Activated T-cell treated with anti-CD3 and anti-CD28 coated beads, Interleukin-2, amount 50 U/mL, for 24 hours (primary cell): Measurements from ENCODE around the gene TIRAP.
"Not testable (repeated sequence)": the region's sequence is repeated elsewhere in the genome, so short reads cannot be mapped to it uniquely, and the experiment has no call there.

Source experiments
- DNase-seq: peaks from one replicate; pipeline ENCODE4 v3.0.0-alpha.2; 2020
- H3K27ac Mint-ChIP-seq: 2 replicates; pipeline ENCODE4 v1.8.0; 2020; ENCODE audit warnings: mild to moderate bottlenecking, mixed read lengths
- H3K27me3 Mint-ChIP-seq: 2 replicates; pipeline ENCODE4 v1.8.0; 2020; ENCODE audit warnings: mixed read lengths
- H3K36me3 Mint-ChIP-seq: 2 replicates; pipeline ENCODE4 v1.8.0; 2020; ENCODE audit warnings: low read depth, mixed read lengths
- H3K4me1 Mint-ChIP-seq: 2 replicates; pipeline ENCODE4 v1.8.0; 2020; ENCODE audit warnings: low read depth, mixed read lengths
- H3K4me3 Mint-ChIP-seq: 2 replicates; pipeline ENCODE4 v1.8.0; 2020; ENCODE audit warnings: mild to moderate bottlenecking, moderate library complexity, mixed read lengths
- H3K9me3 Mint-ChIP-seq: 2 replicates; pipeline ENCODE4 v1.8.0; 2020; ENCODE audit warnings: mixed read lengths

The TIRAP gene

GRCh38 chr11:126282736-126283591 lies at the start of gene TIRAP:
Gene TIRAP (plus strand): TSS chr11:126283093. CDS start chr11:126290895, 7,802 bp downstream.
- no peaks in the 10 kb centered on the region for H3K27me3 Mint-ChIP-seq
- peak within 1 kb of the TSS; percentile 86 for H3K4me3 Mint-ChIP-seq
- no peaks in the 10 kb centered on the region for H3K9me3 Mint-ChIP-seq
- peaks cover 50% of the 10 kb centered on the region for H3K4me1 Mint-ChIP-seq
- H3K36me3 Mint-ChIP-seq = peaks cover 29% of the 10 kb centered on the region
- H3K27ac Mint-ChIP-seq = peak within 1 kb of the TSS; percentile 92
- peak; percentile 80 for DNase-seq

- Mint-ChIP-seq H3K4me1 (no peaks in the 10 kb centered on the region), H3K27ac (no peak overlapping the region), H3K27me3 (no peaks in the 10 kb centered on the region), H3K9me3 (no peaks in the 10 kb centered on the region), H3K4me3 (no peak overlapping the region), H3K36me3 (peaks cover 55% of the 10 kb centered on the region)
- no peak for DNase-seq
Observed at GRCh38 chr11:126233391-126233790, 49.5 kb upstream of the TIRAP start.

- Mint-ChIP-seq H3K9me3 (no peaks in the 10 kb centered on the region), H3K27me3 (no peaks in the 10 kb centered on the region), H3K4me3 (no peak overlapping the region), H3K4me1 (no peaks in the 10 kb centered on the region), H3K27ac (no peak overlapping the region), H3K36me3 (peaks cover 72% of the 10 kb centered on the region)
- no peak for DNase-seq
Observed at GRCh38 chr11:126246636-126247035, 36.3 kb upstream of the TIRAP start.

GRCh38 chr11:126253265-126253664 lies 29.6 kb upstream of the TIRAP start:
- Mint-ChIP-seq H3K4me1 (peaks cover 5% of the 10 kb centered on the region), H3K36me3 (peaks cover 78% of the 10 kb centered on the region), H3K9me3 (no peaks in the 10 kb centered on the region), H3K27me3 (no peaks in the 10 kb centered on the region), H3K27ac (no peak overlapping the region), H3K4me3 (no peak overlapping the region)
- DNase-seq = no peak

GRCh38 chr11:126254819-126255218 lies 28.1 kb upstream of the TIRAP start:
- Mint-ChIP-seq H3K36me3 (peaks cover 82% of the 10 kb centered on the region), H3K27ac (no peak overlapping the region)

GRCh38 chr11:126255507-126255906 lies 27.4 kb upstream of the TIRAP start:
- not testable (repeated sequence) for H3K4me3 Mint-ChIP-seq, H3K4me1 Mint-ChIP-seq, H3K9me3 Mint-ChIP-seq, H3K27ac Mint-ChIP-seq, DNase-seq, H3K27me3 Mint-ChIP-seq
- H3K36me3 Mint-ChIP-seq = peaks cover 82% of the 10 kb centered on the region

More at GRCh38 chr11:126254819-126255218, 28.1 kb upstream of the TIRAP start:
- Mint-ChIP-seq H3K4me1 (peaks cover 5% of the 10 kb centered on the region), H3K4me3 (no peak overlapping the region), H3K9me3 (no peaks in the 10 kb centered on the region), H3K27me3 (no peaks in the 10 kb centered on the region)
- DNase-seq = no peak

- Mint-ChIP-seq H3K4me3 (no peak overlapping the region), H3K27ac (peak overlapping the region; percentile 24), H3K9me3 (no peaks in the 10 kb centered on the region), H3K36me3 (peaks cover 82% of the 10 kb centered on the region), H3K4me1 (peaks cover 5% of the 10 kb centered on the region), H3K27me3 (no peaks in the 10 kb centered on the region)
- DNase-seq = no peak
Observed at GRCh38 chr11:126256216-126256615, 26.7 kb upstream of the TIRAP start.

- no peak overlapping the region for H3K27ac Mint-ChIP-seq
- H3K36me3 Mint-ChIP-seq = peaks cover 84% of the 10 kb centered on the region
Observed at GRCh38 chr11:126257144-126257543, 25.7 kb upstream of the TIRAP start.

GRCh38 chr11:126257764-126258163 lies 25.1 kb upstream of the TIRAP start:
- Mint-ChIP-seq H3K27ac (peak overlapping the region; percentile 57), H3K27me3 (no peaks in the 10 kb centered on the region), H3K4me1 (peaks cover 5% of the 10 kb centered on the region), H3K9me3 (no peaks in the 10 kb centered on the region), H3K36me3 (peaks cover 85% of the 10 kb centered on the region), H3K4me3 (no peak overlapping the region)
- no peak for DNase-seq

More at GRCh38 chr11:126257144-126257543, 25.7 kb upstream of the TIRAP start:
- Mint-ChIP-seq H3K9me3 (no peaks in the 10 kb centered on the region), H3K27me3 (no peaks in the 10 kb centered on the region), H3K4me1 (peaks cover 5% of the 10 kb centered on the region), H3K4me3 (no peak overlapping the region)
- no peak for DNase-seq

- H3K9me3 Mint-ChIP-seq = no peaks in the 10 kb centered on the region
- H3K4me3 Mint-ChIP-seq = no peak overlapping the region
- DNase-seq = no peak
- peak overlapping the region; percentile 73 for H3K27ac Mint-ChIP-seq
- peaks cover 89% of the 10 kb centered on the region for H3K36me3 Mint-ChIP-seq
- no peaks in the 10 kb centered on the region for H3K27me3 Mint-ChIP-seq
- H3K4me1 Mint-ChIP-seq = peaks cover 14% of the 10 kb centered on the region
Observed at GRCh38 chr11:126262216-126262615, 20.7 kb upstream of the TIRAP start.

GRCh38 chr11:126263489-126263888 lies 19.4 kb upstream of the TIRAP start:
- H3K4me1 Mint-ChIP-seq = peaks cover 22% of the 10 kb centered on the region
- DNase-seq = no peak
- H3K36me3 Mint-ChIP-seq = peaks cover 89% of the 10 kb centered on the region
- no peaks in the 10 kb centered on the region for H3K9me3 Mint-ChIP-seq
- H3K27ac Mint-ChIP-seq = peak overlapping the region; percentile 58
- no peak overlapping the region for H3K4me3 Mint-ChIP-seq
- H3K27me3 Mint-ChIP-seq = no peaks in the 10 kb centered on the region

GRCh38 chr11:126265811-126266210 lies 17.1 kb upstream of the TIRAP start:
- Mint-ChIP-seq H3K27ac (peak overlapping the region; percentile 96), H3K27me3 (no peaks in the 10 kb centered on the region), H3K4me3 (no peak overlapping the region), H3K36me3 (peaks cover 89% of the 10 kb centered on the region), H3K9me3 (no peaks in the 10 kb centered on the region), H3K4me1 (peaks cover 36% of the 10 kb centered on the region)
- no peak for DNase-seq

GRCh38 chr11:126267650-126268049 lies 15.2 kb upstream of the TIRAP start:
- no peaks in the 10 kb centered on the region for H3K27me3 Mint-ChIP-seq
- H3K4me3 Mint-ChIP-seq = peak overlapping the region; percentile 97
- no peaks in the 10 kb centered on the region for H3K9me3 Mint-ChIP-seq
- H3K4me1 Mint-ChIP-seq = peaks cover 43% of the 10 kb centered on the region
- peaks cover 91% of the 10 kb centered on the region for H3K36me3 Mint-ChIP-seq
- no peak for DNase-seq
- H3K27ac Mint-ChIP-seq = peak overlapping the region; percentile 96

- peak; percentile 47 for DNase-seq
- Mint-ChIP-seq H3K4me3 (peak overlapping the region; percentile 97), H3K36me3 (peaks cover 91% of the 10 kb centered on the region), H3K4me1 (peaks cover 43% of the 10 kb centered on the region), H3K27me3 (no peaks in the 10 kb centered on the region), H3K27ac (peak overlapping the region; percentile 96), H3K9me3 (no peaks in the 10 kb centered on the region)
Observed at GRCh38 chr11:126268361-126268707, 14.6 kb upstream of the TIRAP start.
